ENCODE measurements around the gene RTEL1.

DNA sequence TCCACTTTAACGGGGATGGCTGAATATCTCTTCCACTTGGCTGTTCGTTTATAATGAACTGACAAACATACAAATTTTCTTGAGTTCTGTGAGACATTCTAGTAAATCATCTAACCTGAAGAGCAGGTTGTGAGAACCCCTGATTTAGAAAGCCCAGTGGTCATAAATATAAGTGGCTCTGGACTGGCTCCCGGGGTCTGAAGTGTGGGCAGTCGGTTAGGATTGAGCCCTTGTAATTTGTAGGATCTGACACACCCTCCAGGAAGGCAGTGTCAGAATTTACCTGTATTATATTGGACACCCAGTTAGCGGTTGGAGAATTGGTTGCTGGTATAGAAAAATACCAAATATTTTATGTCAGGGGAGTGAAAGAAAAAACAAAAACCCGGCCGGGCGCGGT lies 24.4 kb upstream of the RTEL1 start:
- TF ChIP-seq, protein P1, sequence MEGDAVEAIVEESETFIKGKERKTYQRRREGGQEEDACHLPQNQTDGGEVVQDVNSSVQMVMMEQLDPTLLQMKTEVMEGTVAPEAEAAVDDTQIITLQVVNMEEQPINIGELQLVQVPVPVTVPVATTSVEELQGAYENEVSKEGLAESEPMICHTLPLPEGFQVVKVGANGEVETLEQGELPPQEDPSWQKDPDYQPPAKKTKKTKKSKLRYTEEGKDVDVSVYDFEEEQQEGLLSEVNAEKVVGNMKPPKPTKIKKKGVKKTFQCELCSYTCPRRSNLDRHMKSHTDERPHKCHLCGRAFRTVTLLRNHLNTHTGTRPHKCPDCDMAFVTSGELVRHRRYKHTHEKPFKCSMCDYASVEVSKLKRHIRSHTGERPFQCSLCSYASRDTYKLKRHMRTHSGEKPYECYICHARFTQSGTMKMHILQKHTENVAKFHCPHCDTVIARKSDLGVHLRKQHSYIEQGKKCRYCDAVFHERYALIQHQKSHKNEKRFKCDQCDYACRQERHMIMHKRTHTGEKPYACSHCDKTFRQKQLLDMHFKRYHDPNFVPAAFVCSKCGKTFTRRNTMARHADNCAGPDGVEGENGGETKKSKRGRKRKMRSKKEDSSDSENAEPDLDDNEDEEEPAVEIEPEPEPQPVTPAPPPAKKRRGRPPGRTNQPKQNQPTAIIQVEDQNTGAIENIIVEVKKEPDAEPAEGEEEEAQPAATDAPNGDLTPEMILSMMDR (conservative IDR thresholded peaks at IDR 0.05 in 1 of 2, IDR thresholded peaks at IDR 0.05 in 1 of 2; ENCODE audit: extremely low read depth in 1 of 2, insufficient read depth in 1 of 2, low read depth in 1 of 2, low read length in 2 of 2), result no peak
- TF ChIP-seq EZH2 (IDR thresholded peaks at IDR 0.05; ENCODE audit: borderline replicate concordance, low read length), result no peak
